Measurements from ENCODE around the gene ZKSCAN2. TPM values are rescaled to one million over a fixed set of nuclear protein-coding genes. Genes with fewer than 3 reads are reported as not detected.

Gene ZKSCAN2
- total and polyA plus RNA-seq, 4 donors, result 1.1 to 7.6 (median 3.3) TPM

DNA sequence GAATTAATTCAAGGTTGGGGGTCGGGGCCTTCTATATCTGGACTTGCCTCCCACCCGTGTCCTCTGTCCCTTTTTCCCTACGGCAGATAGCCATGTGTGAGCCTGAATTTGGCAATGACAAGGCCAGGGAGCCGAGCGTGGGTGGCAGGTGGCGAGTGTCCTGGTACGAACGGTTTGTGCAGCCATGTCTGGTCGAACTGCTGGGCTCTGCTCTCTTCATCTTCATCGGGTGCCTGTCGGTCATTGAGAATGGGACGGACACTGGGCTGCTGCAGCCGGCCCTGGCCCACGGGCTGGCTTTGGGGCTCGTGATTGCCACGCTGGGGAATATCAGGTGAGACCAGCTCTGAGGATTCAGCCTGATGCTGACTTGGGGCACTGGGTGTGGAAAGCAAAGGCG is 40.5 kb downstream of the ZKSCAN2 start:
- Histone ChIP-seq H3K4me3 (no peak overlapping the region), H3K36me3 (ENCODE audit: control insufficient read depth in 4 of 4, insufficient read depth in 4 of 4, low read length in 4 of 4) (no peaks in the 10 kb centered on the region), H3K9me3 (ENCODE audit: control insufficient read depth in 4 of 4, insufficient read depth in 3 of 4, low read length in 3 of 4) (no peaks in the 10 kb centered on the region), H3K27me3 (ENCODE audit: control insufficient read depth in 3 of 3, insufficient read depth in 3 of 3, low read length in 2 of 3) (no peaks in the 10 kb centered on the region), H3K4me1 (ENCODE audit: control insufficient read depth in 5 of 5, insufficient read depth in 5 of 5, low read length in 5 of 5) (no peaks in the 10 kb centered on the region), H3K27ac (ENCODE audit: low read depth in 1 of 2, low read length in 1 of 2) (no peak overlapping the region), H3K9ac (ENCODE audit: insufficient read depth in 1 of 2, low read length in 2 of 2) (no peak overlapping the region)
- TF ChIP-seq, protein P1, sequence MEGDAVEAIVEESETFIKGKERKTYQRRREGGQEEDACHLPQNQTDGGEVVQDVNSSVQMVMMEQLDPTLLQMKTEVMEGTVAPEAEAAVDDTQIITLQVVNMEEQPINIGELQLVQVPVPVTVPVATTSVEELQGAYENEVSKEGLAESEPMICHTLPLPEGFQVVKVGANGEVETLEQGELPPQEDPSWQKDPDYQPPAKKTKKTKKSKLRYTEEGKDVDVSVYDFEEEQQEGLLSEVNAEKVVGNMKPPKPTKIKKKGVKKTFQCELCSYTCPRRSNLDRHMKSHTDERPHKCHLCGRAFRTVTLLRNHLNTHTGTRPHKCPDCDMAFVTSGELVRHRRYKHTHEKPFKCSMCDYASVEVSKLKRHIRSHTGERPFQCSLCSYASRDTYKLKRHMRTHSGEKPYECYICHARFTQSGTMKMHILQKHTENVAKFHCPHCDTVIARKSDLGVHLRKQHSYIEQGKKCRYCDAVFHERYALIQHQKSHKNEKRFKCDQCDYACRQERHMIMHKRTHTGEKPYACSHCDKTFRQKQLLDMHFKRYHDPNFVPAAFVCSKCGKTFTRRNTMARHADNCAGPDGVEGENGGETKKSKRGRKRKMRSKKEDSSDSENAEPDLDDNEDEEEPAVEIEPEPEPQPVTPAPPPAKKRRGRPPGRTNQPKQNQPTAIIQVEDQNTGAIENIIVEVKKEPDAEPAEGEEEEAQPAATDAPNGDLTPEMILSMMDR (IDR thresholded peaks at IDR 0.05; ENCODE audit: control extremely low read depth, extremely low read depth), result no peak
- ATAC-seq (ENCODE audit: insufficient read depth, low FRiP score) (no peak), DNase-seq (no peak)
- WGBS, 2 donors, result 87 to 91% methylated on average over 17 of the region's 17 CpGs

DNA sequence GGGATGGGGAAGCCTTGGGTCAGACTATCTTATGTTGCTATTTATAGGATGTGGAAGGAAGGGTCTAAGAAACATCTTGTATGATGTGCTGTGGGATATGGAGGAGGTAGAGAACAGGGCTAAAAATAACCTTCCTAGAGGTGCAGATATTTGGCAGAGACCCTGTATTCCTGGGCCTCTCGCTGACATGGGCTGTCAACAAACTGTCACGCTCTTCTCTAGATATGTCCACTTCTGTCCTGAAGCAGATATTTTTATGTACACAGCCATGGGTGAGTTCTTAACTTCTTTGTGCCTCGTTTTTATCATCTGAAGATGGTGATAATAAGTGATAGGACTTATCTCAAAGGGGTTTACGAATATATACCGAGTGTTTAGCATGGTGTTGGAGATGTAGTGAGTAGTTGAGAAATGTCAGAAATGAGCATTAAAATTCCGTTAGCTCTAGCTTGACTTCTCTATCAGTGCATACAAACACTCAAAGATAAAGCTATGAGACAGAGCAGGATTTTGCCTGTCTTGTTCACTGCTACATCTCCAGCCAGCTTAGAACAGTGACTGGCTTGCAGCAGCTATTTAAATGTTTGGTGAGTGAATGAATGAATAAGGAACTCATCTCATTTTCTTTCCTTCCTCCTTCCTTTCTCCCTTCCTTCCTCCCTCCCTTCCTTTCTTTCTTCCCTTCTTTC is 43.8 kb downstream of the ZKSCAN2 start:
- Histone ChIP-seq H3K9ac (ENCODE audit: insufficient read depth in 1 of 2, low read length in 2 of 2) (no peak overlapping the region), H3K4me3 (no peak overlapping the region), H3K4me1 (ENCODE audit: control insufficient read depth in 5 of 5, insufficient read depth in 5 of 5, low read length in 5 of 5) (no peaks in the 10 kb centered on the region), H3K27ac (ENCODE audit: low read depth in 1 of 2, low read length in 1 of 2) (no peak overlapping the region), H3K27me3 (ENCODE audit: control insufficient read depth in 3 of 3, insufficient read depth in 3 of 3, low read length in 2 of 3) (no peaks in the 10 kb centered on the region), H3K36me3 (ENCODE audit: control insufficient read depth in 4 of 4, insufficient read depth in 4 of 4, low read length in 4 of 4) (no peaks in the 10 kb centered on the region), H3K9me3 (ENCODE audit: control insufficient read depth in 4 of 4, insufficient read depth in 3 of 4, low read length in 3 of 4) (no peaks in the 10 kb centered on the region)
- DNase-seq, result no peak
- 45 to 70% methylated on average over 6 of the region's 6 CpGs for WGBS, 2 donors
- TF ChIP-seq, protein P1 (IDR thresholded peaks at IDR 0.05; ENCODE audit: control extremely low read depth, extremely low read depth), result no peak
- no peak for ATAC-seq (ENCODE audit: insufficient read depth, low FRiP score)

DNA sequence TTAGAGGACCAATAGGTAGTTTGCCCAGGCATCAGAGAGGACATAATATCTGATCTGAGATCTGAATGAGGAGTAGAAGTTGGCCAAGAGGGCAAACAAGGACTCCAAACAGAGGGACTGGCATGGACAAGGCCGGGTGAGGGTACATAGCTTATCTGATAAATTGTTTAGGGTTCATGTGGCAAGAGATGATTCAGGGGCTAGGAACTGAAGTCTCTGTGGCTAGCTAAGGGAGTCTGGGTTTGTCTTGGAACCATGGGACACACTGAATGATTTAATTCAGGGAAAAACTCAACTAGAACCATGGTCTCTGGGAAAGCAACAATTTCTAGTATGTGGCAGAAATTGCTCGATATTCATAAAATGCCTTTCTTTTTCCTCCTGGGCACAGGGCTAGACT is 45.0 kb downstream of the ZKSCAN2 start:
- no peak for ATAC-seq (ENCODE audit: insufficient read depth, low FRiP score)
- Histone ChIP-seq H3K4me1 (ENCODE audit: control insufficient read depth in 5 of 5, insufficient read depth in 5 of 5, low read length in 5 of 5) (no peaks in the 10 kb centered on the region), H3K27me3 (ENCODE audit: control insufficient read depth in 3 of 3, insufficient read depth in 3 of 3, low read length in 2 of 3) (no peaks in the 10 kb centered on the region), H3K9ac (ENCODE audit: insufficient read depth in 1 of 2, low read length in 2 of 2) (no peak overlapping the region), H3K9me3 (ENCODE audit: control insufficient read depth in 4 of 4, insufficient read depth in 3 of 4, low read length in 3 of 4) (no peaks in the 10 kb centered on the region), H3K27ac (ENCODE audit: low read depth in 1 of 2, low read length in 1 of 2) (no peak overlapping the region), H3K4me3 (no peak overlapping the region), H3K36me3 (ENCODE audit: control insufficient read depth in 4 of 4, insufficient read depth in 4 of 4, low read length in 4 of 4) (no peaks in the 10 kb centered on the region)
- no peak for DNase-seq
- 84 to 96% methylated on average over 2 of the region's 2 CpGs for WGBS, 2 donors
- TF ChIP-seq, protein P1 (IDR thresholded peaks at IDR 0.05; ENCODE audit: control extremely low read depth, extremely low read depth), result no peak

DNA sequence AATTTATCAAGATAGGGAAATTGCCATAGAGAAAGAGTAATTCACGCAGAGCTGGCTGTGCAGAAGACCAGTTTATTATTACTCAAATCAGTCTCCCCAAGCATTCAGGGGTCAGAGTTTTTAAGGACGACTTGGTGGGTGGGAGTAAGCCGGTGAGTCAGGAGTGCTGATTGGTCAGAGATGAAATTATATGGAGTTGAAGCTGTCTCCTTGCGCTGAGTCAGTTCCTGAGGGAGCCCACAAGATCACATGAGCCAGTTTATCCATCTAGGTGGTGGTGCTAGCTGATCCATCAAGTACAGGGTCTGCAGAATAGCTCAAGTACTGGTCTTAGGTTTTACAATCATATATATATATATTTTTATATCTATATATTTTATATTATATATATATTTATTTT is 46.9 kb downstream of the ZKSCAN2 start:
- no peaks in the 10 kb centered on the region for H3K9me3 ChIP-seq (ENCODE audit: control insufficient read depth in 4 of 4, insufficient read depth in 3 of 4, low read length in 3 of 4)
- H3K9ac ChIP-seq (ENCODE audit: insufficient read depth in 1 of 2, low read length in 2 of 2), result no peak overlapping the region
- ATAC-seq (ENCODE audit: insufficient read depth, low FRiP score) (no peak), DNase-seq (no peak)
- H3K36me3 ChIP-seq (ENCODE audit: control insufficient read depth in 4 of 4, insufficient read depth in 4 of 4, low read length in 4 of 4), result no peaks in the 10 kb centered on the region
- TF ChIP-seq, protein P1 (IDR thresholded peaks at IDR 0.05; ENCODE audit: control extremely low read depth, extremely low read depth), result no peak
- no peaks in the 10 kb centered on the region for H3K27me3 ChIP-seq (ENCODE audit: control insufficient read depth in 3 of 3, insufficient read depth in 3 of 3, low read length in 2 of 3)
- no peak overlapping the region for H3K4me3 ChIP-seq
- H3K27ac ChIP-seq (ENCODE audit: low read depth in 1 of 2, low read length in 1 of 2), result no peak overlapping the region
- 35 to 42% methylated on average over 4 of the region's 4 CpGs for WGBS, 2 donors
- H3K4me1 ChIP-seq (ENCODE audit: control insufficient read depth in 5 of 5, insufficient read depth in 5 of 5, low read length in 5 of 5), result no peaks in the 10 kb centered on the region
